ENCODE measurements around the gene ACRV1.

The ACRV1 gene

GRCh38 chr11:125690006-125690405 is 9.4 kb upstream of the ACRV1 start:
- no peaks in the 10 kb centered on the region for H3K4me1 ChIP-seq (ENCODE audit: low read length)
- no peaks in the 10 kb centered on the region for H3K79me2 ChIP-seq (ENCODE audit: low read length)
- peaks cover 5% of the 10 kb centered on the region for H3K36me3 ChIP-seq (replicated peaks; ENCODE audit: low read depth, low read length)
- H3K9me3 ChIP-seq (ENCODE audit: insufficient read depth, low read length), result no peaks in the 10 kb centered on the region
- H2AFZ ChIP-seq (ENCODE audit: low read depth, low read length), result no peak overlapping the region
- H3K9ac ChIP-seq (ENCODE audit: low read length), result no peak overlapping the region
- H3K4me3 ChIP-seq (ENCODE audit: low read length), result no peak overlapping the region
- no peaks in the 10 kb centered on the region for H4K20me1 ChIP-seq (ENCODE audit: insufficient read depth, low read length)
- no peaks in the 10 kb centered on the region for H3K27me3 ChIP-seq (ENCODE audit: low read depth, low read length)
- TF ChIP-seq CTCF (IDR thresholded peaks at IDR 0.05; ENCODE audit: low read depth, low read length) (no peak), EZH2phosphoT487 (IDR thresholded peaks at IDR 0.05; ENCODE audit: low read depth) (no peak)
- no peak overlapping the region for H3K27ac ChIP-seq (ENCODE audit: low read length)
- H3K4me2 ChIP-seq (ENCODE audit: low read length), result no peak overlapping the region

GRCh38 chr11:125689274-125689859 is 8.7 kb upstream of the ACRV1 start:
- Histone ChIP-seq H3K9ac (ENCODE audit: low read length) (no peak overlapping the region), H2AFZ (ENCODE audit: low read depth, low read length) (no peak overlapping the region), H3K79me2 (ENCODE audit: low read length) (no peaks in the 10 kb centered on the region), H4K20me1 (ENCODE audit: insufficient read depth, low read length) (no peaks in the 10 kb centered on the region), H3K27me3 (ENCODE audit: low read depth, low read length) (no peaks in the 10 kb centered on the region), H3K4me1 (ENCODE audit: low read length) (no peaks in the 10 kb centered on the region), H3K4me2 (ENCODE audit: low read length) (no peak overlapping the region), H3K4me3 (ENCODE audit: low read length) (no peak overlapping the region), H3K36me3 (replicated peaks; ENCODE audit: low read depth, low read length) (peaks cover 5% of the 10 kb centered on the region), H3K27ac (ENCODE audit: low read length) (no peak overlapping the region), H3K9me3 (ENCODE audit: insufficient read depth, low read length) (no peaks in the 10 kb centered on the region)
- TF ChIP-seq CTCF (IDR thresholded peaks at IDR 0.05; ENCODE audit: low read depth, low read length) (no peak), EZH2phosphoT487 (IDR thresholded peaks at IDR 0.05; ENCODE audit: low read depth) (no peak)

GRCh38 chr11:125688632-125689031 is 8.0 kb upstream of the ACRV1 start:
- Histone ChIP-seq H3K36me3 (replicated peaks; ENCODE audit: low read depth, low read length) (peaks cover 12% of the 10 kb centered on the region), H3K9me3 (ENCODE audit: insufficient read depth, low read length) (no peaks in the 10 kb centered on the region), H3K9ac (ENCODE audit: low read length) (no peak overlapping the region), H3K4me3 (ENCODE audit: low read length) (no peak overlapping the region), H3K27me3 (ENCODE audit: low read depth, low read length) (no peaks in the 10 kb centered on the region), H3K4me1 (ENCODE audit: low read length) (no peaks in the 10 kb centered on the region), H4K20me1 (ENCODE audit: insufficient read depth, low read length) (no peaks in the 10 kb centered on the region), H2AFZ (ENCODE audit: low read depth, low read length) (no peak overlapping the region), H3K79me2 (ENCODE audit: low read length) (no peaks in the 10 kb centered on the region), H3K4me2 (ENCODE audit: low read length) (no peak overlapping the region), H3K27ac (ENCODE audit: low read length) (no peak overlapping the region)
- no peak for TF ChIP-seq EZH2phosphoT487 (IDR thresholded peaks at IDR 0.05; ENCODE audit: low read depth)
- TF ChIP-seq CTCF (IDR thresholded peaks at IDR 0.05; ENCODE audit: low read depth, low read length), result no peak

GRCh38 chr11:125688066-125688465 is 7.4 kb upstream of the ACRV1 start:
- H3K36me3 ChIP-seq (replicated peaks; ENCODE audit: low read depth, low read length), result peaks cover 12% of the 10 kb centered on the region
- no peaks in the 10 kb centered on the region for H3K79me2 ChIP-seq (ENCODE audit: low read length)
- no peak overlapping the region for H2AFZ ChIP-seq (ENCODE audit: low read depth, low read length)
- H3K27me3 ChIP-seq (ENCODE audit: low read depth, low read length), result no peaks in the 10 kb centered on the region
- TF ChIP-seq CTCF (IDR thresholded peaks at IDR 0.05; ENCODE audit: low read depth, low read length) (no peak), EZH2phosphoT487 (IDR thresholded peaks at IDR 0.05; ENCODE audit: low read depth) (no peak)
- H3K4me3 ChIP-seq (ENCODE audit: low read length), result no peak overlapping the region
- H3K4me2 ChIP-seq (ENCODE audit: low read length), result no peak overlapping the region
- H3K27ac ChIP-seq (ENCODE audit: low read length), result no peak overlapping the region
- no peaks in the 10 kb centered on the region for H3K9me3 ChIP-seq (ENCODE audit: insufficient read depth, low read length)
- H3K9ac ChIP-seq (ENCODE audit: low read length), result no peak overlapping the region
- H3K4me1 ChIP-seq (ENCODE audit: low read length), result no peaks in the 10 kb centered on the region
- no peaks in the 10 kb centered on the region for H4K20me1 ChIP-seq (ENCODE audit: insufficient read depth, low read length)
